ENCODE data around the gene ISM1.

The ISM1 gene

GRCh38 chr20:13342469-13343242 lies 121.6 kb downstream of the ISM1 start:
- FAIRE-seq (no peak), DNase-seq (ENCODE audit: low spot score) (no peak)

- DNase-seq (ENCODE audit: low spot score) (no peak), FAIRE-seq (no peak)
Measured at GRCh38 chr20:13344671-13345070, 123.6 kb downstream of the ISM1 start.

- DNase-seq (ENCODE audit: low spot score) (no peak), FAIRE-seq (no peak)
Measured at GRCh38 chr20:13348311-13349234, 127.5 kb downstream of the ISM1 start.

GRCh38 chr20:13349235-13349604 lies 128.1 kb downstream of the ISM1 start:
- no peak for DNase-seq (ENCODE audit: low spot score)
- FAIRE-seq, result no peak
